HepG2 (cell line): ENCODE measurements around the gene TRIM7. TPM values are rescaled to one million over a fixed set of nuclear protein-coding genes. Genes with fewer than 3 reads are reported as not detected.
A peak's percentile ranks its signal among the peaks of the same experiment; 100 is the strongest.

Experiments used
- EZH2 ChIP-seq: conservative IDR thresholded peaks from 2 replicates; pipeline ENCODE4 v1.6.1; 2012; ENCODE audit warnings: mild to moderate bottlenecking, low read depth, low read length, moderate library complexity
- JUND ChIP-seq: sonication (generic); formaldehyde crosslinking; IDR thresholded peaks from 2 replicates; pipeline ENCODE4 v1.8.0; 2022; ENCODE audit warnings: mild to moderate bottlenecking, missing genetic modification reagents
- MTF2 ChIP-seq: sonication (generic); formaldehyde crosslinking; IDR thresholded peaks from 2 replicates; pipeline ENCODE4 v1.5.0; 2020; ENCODE audit warnings: missing genetic modification reagents, borderline replicate concordance
- NFE2 ChIP-seq: sonication (generic); formaldehyde crosslinking; IDR thresholded peaks from 2 replicates; pipeline ENCODE4 v1.4.0; 2020; ENCODE audit warnings: missing genetic modification reagents
- PAX8 ChIP-seq: sonication (generic); formaldehyde crosslinking; IDR thresholded peaks from 2 replicates; pipeline ENCODE4 v1.8.0; 2022; ENCODE audit warnings: mild to moderate bottlenecking, missing genetic modification reagents, borderline replicate concordance
- ZNF335 ChIP-seq: sonication (generic); formaldehyde crosslinking; IDR thresholded peaks from 2 replicates; pipeline ENCODE4 v1.4.0; 2020; ENCODE audit warnings: missing genetic modification reagents
- polyA plus RNA-seq, 8 experiments: library from polyadenylated mRNA; depleted of rRNA in 3 of 8; stranded (reverse) in 7 of 8; unstranded in 1 of 8; fragments of >200 nt; fragmentation: Illumina TruSeq in 4 of 8; extraction: Trizol in 4 of 8; gene quantifications; 2 replicates each; pipeline versions ENCODE4 v1.2.1 to v1.2.3, GENCODE V29; 2011 to 2016; ENCODE audit warnings: low read depth in 4 of 8, missing spikeins in 1 of 8, mixed read lengths in 1 of 8; ENCODE audit not compliant: insufficient read depth in 1 of 8
- total RNA-seq, 5 experiments: library from RNA; depleted of rRNA; stranded (reverse); fragments of >200 nt; fragmentation: Illumina TruSeq; extraction: Trizol; gene quantifications; 2 replicates each; pipeline ENCODE4 v1.2.3, GENCODE V29; 2016; ENCODE audit warnings: low read depth in 1 of 5
- TF ChIP-seq, protein P1 (sequence below), 2 experiments: sonication (generic) in 1 of 2; formaldehyde crosslinking in 1 of 2; IDR thresholded peaks; 2 replicates each; pipeline versions ENCODE4 v1.5.1 to v1.6.1; 2011 to 2020; ENCODE audit warnings: borderline replicate concordance in 1 of 2, low read depth in 1 of 2, low read length in 1 of 2, mild to moderate bottlenecking in 1 of 2, missing genetic modification reagents in 1 of 2, moderate library complexity in 1 of 2
- TF ChIP-seq, protein P2 (sequence below): sonication (generic); formaldehyde crosslinking; IDR thresholded peaks from 2 replicates; pipeline ENCODE4 v1.4.0; 2020; ENCODE audit warnings: missing genetic modification reagents, mild to moderate bottlenecking, borderline replicate concordance
- TF ChIP-seq, protein P3 (sequence below): sonication (generic); formaldehyde crosslinking; IDR thresholded peaks from one replicate; pipeline ENCODE4 v1.5.1; 2020; ENCODE audit warnings: mild to moderate bottlenecking, missing genetic modification reagents; ENCODE audit errors: not compliant biosample characterization
- TF ChIP-seq, protein P4 (sequence below): sonication (generic); formaldehyde crosslinking; IDR thresholded peaks from 2 replicates; pipeline ENCODE4 v1.4.0; 2020; ENCODE audit warnings: missing genetic modification reagents, low read depth, mild to moderate bottlenecking, borderline replicate concordance

Gene TRIM7
- total and polyA plus RNA-seq, 2 of the 13 experiments (the other 11 are each of a cell fraction or from before 2014, with no cell fraction given) = 0.13 TPM; not detected in 1

DNA sequence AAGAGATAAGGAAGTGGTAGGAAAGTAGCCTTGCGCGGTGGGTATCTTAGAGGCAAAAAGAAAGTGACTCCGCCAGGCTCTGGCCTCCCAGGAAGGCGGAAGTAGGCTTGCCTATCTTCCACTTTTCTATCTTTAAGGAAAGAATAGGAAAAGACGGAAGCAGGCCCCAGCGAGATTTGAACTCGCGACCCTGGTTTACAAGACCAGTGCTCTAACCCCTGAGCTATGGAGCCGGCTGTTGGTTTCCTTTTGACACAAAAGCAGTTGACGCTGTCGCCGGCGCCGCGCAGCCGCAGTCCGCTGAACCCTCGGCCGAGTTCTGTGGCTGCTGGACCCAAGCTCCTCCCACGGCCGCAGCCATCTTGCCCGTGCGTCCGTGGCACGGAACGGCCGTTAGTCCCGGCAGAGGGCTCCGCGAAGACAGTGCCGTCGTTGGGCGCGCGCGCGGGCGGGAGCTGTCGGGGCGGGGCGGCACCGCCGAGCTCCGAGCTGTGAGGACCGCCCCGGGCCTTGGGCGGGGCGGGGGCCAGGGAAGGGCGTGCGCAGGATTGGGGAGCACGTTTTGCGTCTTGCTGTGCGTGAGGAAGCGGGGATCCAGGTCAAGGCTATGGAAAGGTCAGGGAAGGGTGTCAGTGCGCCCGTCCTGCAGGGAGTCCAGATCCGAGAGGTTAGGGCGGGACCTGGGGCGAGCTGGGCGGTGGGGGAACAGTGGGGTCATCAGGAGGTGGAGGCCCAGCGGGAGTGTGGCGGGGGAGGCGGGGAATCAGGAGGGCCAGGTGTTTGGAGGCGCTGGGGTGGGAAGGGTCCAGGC lies 13.3 kb downstream of the TRIM7 start (continued):
- TF ChIP-seq, protein P1, sequence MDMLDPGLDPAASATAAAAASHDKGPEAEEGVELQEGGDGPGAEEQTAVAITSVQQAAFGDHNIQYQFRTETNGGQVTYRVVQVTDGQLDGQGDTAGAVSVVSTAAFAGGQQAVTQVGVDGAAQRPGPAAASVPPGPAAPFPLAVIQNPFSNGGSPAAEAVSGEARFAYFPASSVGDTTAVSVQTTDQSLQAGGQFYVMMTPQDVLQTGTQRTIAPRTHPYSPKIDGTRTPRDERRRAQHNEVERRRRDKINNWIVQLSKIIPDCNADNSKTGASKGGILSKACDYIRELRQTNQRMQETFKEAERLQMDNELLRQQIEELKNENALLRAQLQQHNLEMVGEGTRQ (IDR thresholded peaks at IDR 0.05; ENCODE audit: low read depth, low read length) = no peak
- TF ChIP-seq, protein P1 (CRISPR knock-in tag; IDR thresholded peaks at IDR 0.05; ENCODE audit: borderline replicate concordance) = no peak
- TF ChIP-seq EZH2 (no peak), PAX8 (CRISPR knock-in tag) (no peak), MTF2 (CRISPR knock-in tag) (no peak), JUND (peak; percentile 38; the same call in 1 of the 2 replicates), ZNF335 (CRISPR knock-in tag) (no peak), NFE2 (CRISPR knock-in tag) (no peak)
- TF ChIP-seq, protein P2, sequence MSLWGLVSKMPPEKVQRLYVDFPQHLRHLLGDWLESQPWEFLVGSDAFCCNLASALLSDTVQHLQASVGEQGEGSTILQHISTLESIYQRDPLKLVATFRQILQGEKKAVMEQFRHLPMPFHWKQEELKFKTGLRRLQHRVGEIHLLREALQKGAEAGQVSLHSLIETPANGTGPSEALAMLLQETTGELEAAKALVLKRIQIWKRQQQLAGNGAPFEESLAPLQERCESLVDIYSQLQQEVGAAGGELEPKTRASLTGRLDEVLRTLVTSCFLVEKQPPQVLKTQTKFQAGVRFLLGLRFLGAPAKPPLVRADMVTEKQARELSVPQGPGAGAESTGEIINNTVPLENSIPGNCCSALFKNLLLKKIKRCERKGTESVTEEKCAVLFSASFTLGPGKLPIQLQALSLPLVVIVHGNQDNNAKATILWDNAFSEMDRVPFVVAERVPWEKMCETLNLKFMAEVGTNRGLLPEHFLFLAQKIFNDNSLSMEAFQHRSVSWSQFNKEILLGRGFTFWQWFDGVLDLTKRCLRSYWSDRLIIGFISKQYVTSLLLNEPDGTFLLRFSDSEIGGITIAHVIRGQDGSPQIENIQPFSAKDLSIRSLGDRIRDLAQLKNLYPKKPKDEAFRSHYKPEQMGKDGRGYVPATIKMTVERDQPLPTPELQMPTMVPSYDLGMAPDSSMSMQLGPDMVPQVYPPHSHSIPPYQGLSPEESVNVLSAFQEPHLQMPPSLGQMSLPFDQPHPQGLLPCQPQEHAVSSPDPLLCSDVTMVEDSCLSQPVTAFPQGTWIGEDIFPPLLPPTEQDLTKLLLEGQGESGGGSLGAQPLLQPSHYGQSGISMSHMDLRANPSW (CRISPR knock-in tag) = no peak; the same call in 1 of the 2 replicates
- TF ChIP-seq, protein P3, sequence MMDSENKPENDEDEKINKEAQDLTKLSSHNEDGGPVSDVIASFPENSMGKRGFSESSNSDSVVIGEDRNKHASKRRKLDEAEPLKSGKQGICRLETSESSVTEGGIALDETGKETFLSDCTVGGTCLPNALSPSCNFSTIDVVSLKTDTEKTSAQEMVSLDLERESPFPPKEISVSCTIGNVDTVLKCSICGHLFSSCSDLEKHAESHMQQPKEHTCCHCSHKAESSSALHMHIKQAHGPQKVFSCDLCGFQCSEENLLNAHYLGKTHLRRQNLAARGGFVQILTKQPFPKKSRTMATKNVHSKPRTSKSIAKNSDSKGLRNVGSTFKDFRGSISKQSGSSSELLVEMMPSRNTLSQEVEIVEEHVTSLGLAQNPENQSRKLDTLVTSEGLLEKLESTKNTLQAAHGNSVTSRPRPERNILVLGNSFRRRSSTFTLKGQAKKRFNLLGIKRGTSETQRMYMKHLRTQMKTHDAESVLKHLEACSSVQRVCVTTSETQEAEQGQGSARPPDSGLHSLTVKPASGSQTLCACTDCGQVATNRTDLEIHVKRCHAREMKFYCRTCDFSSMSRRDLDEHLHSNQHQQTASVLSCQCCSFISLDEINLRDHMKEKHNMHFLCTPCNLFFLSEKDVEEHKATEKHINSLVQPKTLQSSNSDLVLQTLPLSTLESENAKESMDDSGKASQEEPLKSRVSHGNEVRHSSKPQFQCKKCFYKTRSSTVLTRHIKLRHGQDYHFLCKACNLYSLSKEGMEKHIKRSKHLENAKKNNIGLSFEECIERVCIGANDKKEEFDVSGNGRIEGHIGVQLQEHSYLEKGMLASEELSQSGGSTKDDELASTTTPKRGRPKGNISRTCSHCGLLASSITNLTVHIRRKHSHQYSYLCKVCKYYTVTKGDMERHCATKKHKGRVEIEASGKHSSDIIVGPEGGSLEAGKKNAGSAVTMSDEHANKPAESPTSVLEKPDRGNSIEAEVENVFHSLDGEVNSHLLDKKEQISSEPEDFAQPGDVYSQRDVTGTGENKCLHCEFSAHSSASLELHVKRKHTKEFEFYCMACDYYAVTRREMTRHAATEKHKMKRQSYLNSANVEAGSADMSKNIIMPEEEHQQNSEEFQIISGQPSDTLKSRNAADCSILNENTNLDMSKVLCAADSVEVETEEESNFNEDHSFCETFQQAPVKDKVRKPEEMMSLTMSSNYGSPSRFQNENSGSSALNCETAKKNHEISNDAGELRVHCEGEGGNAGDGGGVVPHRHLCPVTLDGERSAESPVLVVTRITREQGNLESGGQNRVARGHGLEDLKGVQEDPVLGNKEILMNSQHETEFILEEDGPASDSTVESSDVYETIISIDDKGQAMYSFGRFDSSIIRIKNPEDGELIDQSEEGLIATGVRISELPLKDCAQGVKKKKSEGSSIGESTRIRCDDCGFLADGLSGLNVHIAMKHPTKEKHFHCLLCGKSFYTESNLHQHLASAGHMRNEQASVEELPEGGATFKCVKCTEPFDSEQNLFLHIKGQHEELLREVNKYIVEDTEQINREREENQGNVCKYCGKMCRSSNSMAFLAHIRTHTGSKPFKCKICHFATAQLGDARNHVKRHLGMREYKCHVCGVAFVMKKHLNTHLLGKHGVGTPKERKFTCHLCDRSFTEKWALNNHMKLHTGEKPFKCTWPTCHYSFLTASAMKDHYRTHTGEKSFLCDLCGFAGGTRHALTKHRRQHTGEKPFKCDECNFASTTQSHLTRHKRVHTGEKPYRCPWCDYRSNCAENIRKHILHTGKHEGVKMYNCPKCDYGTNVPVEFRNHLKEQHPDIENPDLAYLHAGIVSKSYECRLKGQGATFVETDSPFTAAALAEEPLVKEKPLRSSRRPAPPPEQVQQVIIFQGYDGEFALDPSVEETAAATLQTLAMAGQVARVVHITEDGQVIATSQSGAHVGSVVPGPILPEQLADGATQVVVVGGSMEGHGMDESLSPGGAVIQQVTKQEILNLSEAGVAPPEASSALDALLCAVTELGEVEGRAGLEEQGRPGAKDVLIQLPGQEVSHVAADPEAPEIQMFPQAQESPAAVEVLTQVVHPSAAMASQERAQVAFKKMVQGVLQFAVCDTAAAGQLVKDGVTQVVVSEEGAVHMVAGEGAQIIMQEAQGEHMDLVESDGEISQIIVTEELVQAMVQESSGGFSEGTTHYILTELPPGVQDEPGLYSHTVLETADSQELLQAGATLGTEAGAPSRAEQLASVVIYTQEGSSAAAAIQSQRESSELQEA (CRISPR knock-in tag) = no peak
- TF ChIP-seq, protein P4, sequence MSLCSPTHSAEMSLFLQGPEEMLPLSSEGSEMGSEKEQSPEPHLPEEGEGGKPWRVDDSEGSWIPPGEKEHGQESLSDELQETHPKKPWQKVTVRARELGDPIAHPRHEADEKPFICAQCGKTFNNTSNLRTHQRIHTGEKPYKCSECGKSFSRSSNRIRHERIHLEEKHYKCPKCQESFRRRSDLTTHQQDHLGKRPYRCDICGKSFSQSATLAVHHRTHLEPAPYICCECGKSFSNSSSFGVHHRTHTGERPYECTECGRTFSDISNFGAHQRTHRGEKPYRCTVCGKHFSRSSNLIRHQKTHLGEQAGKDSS (CRISPR knock-in tag) = peak; percentile 86; the same call in 1 of the 2 replicates
